B cell (primary cell): Measurements from ENCODE around the gene AIF1. TPM values are rescaled to one million over a fixed set of nuclear protein-coding genes. Genes with fewer than 3 reads are reported as not detected.

ENCODE experiments used
- ATAC-seq: fragments of 200-7000 bp; cut with Tn5 transposase; one replicate; pipeline ENCODE4 v1.10.0; 2021; ENCODE audit warnings: low read depth, mild to moderate bottlenecking, moderate number of reproducible peaks, moderate library complexity
- CTCF ChIA-PET: fragments of 350-600 bp; sonication (Branson Sonifier 250); formaldehyde crosslinking; loops from one replicate; lab custom pipeline; 2021; ENCODE audit warnings: antibody characterized with exemption, inconsistent platforms; lab: Charles Lee
- POLR2A ChIA-PET: fragments of 350-600 bp; sonication (Branson Sonifier 250); formaldehyde crosslinking; loops from one replicate; lab custom pipeline; 2021; ENCODE audit warnings: antibody characterized with exemption; lab: Charles Lee
- DNase-seq: peaks from one replicate; pipeline ENCODE4 v3.0.0; 2013
- H2AFZ ChIP-seq: 2 replicates; pipeline ENCODE4 v1.6.1; 2012; ENCODE audit warnings: mild to moderate bottlenecking, low read depth, low read length; ENCODE audit not compliant: insufficient read depth, poor library complexity, severe bottlenecking
- H3K27ac ChIP-seq, 2 donors: 1 replicate in 1 of 2; 2 replicates in 1 of 2; pipeline ENCODE4 v1.5.1; 2012 to 2013; ENCODE audit warnings: low read length in 2 of 2, mild to moderate bottlenecking in 2 of 2, moderate library complexity in 1 of 2
- H3K27me3 ChIP-seq, 4 experiments: fragments of 200-600 bp in 1 of 4; sonication (generic) in 1 of 4; replicated peaks in 1 of 4; 1 replicate in 2 of 4; 2 replicates in 2 of 4; pipeline versions ENCODE4 v1.6.1 to v1.7.0; 2013 to 2016; ENCODE audit warnings: low read length in 3 of 4, mild to moderate bottlenecking in 2 of 4, mixed read lengths in 1 of 4, moderate library complexity in 1 of 4; ENCODE audit not compliant: insufficient read depth in 4 of 4, control insufficient read depth in 3 of 4; ENCODE audit errors: control extremely low read depth in 1 of 4
- H3K36me3 ChIP-seq, 2 experiments: replicated peaks in 1 of 2; 1 replicate in 1 of 2; 2 replicates in 1 of 2; pipeline versions ENCODE4 v1.6.1 to v1.7.1; 2013; ENCODE audit warnings: low read length in 1 of 2; ENCODE audit not compliant: insufficient read depth in 2 of 2, control insufficient read depth in 1 of 2; ENCODE audit errors: control extremely low read depth in 1 of 2, extremely low read depth in 1 of 2
- H3K4me1 ChIP-seq, 2 donors: fragments of 200-600 bp in 1 of 2; sonication (generic) in 1 of 2; 1 replicate in 1 of 2; 2 replicates in 1 of 2; pipeline versions ENCODE4 v1.5.1 to v1.6.1; 2013 to 2017; ENCODE audit warnings: low read length in 2 of 2; ENCODE audit not compliant: control insufficient read depth in 2 of 2, insufficient read depth in 2 of 2
- H3K4me2 ChIP-seq: replicated peaks from 2 replicates; pipeline ENCODE3; 2012; ENCODE audit warnings: mild to moderate bottlenecking, low read depth, low read length; ENCODE audit not compliant: poor library complexity, severe bottlenecking
- H3K4me3 ChIP-seq, 5 experiments: fragments of 200-600 bp in 1 of 5; sonication (generic) in 1 of 5; 1 replicate in 3 of 5; 2 replicates in 2 of 5; pipeline versions ENCODE4 v1.5.1 to v1.7.0; 2011 to 2016; ENCODE audit warnings: low read length in 4 of 5, mild to moderate bottlenecking in 4 of 5, low read depth in 2 of 5, control low read depth in 1 of 5, moderate library complexity in 1 of 5; ENCODE audit not compliant: insufficient read depth in 1 of 5; ENCODE audit errors: control extremely low read depth in 1 of 5, extremely low read depth in 1 of 5
- H3K79me2 ChIP-seq: fragments of 200-600 bp; sonication (generic); one replicate; pipeline ENCODE4 v1.6.0; 2016; ENCODE audit warnings: low read length; ENCODE audit not compliant: control insufficient read depth, insufficient read depth
- H3K9ac ChIP-seq: fragments of 200-600 bp; sonication (generic); 2 replicates; pipeline ENCODE4 v1.6.1; 2017; ENCODE audit warnings: mild to moderate bottlenecking, low read length, moderate library complexity
- H3K9me3 ChIP-seq, 3 donors: one replicate each; pipeline versions ENCODE4 v1.6.1 to v1.7.1; 2013; ENCODE audit warnings: low read length in 2 of 3; ENCODE audit not compliant: control insufficient read depth in 2 of 3, insufficient read depth in 1 of 3; ENCODE audit errors: control extremely low read depth in 1 of 3
- H4K20me1 ChIP-seq: 2 replicates; pipeline ENCODE4 v1.6.0; 2012; ENCODE audit warnings: mild to moderate bottlenecking, low read length; ENCODE audit not compliant: insufficient read depth, control insufficient read depth, poor library complexity, severe bottlenecking
- H3K27ac Mint-ChIP-seq: one replicate; pipeline ENCODE4 v1.8.0; 2021; ENCODE audit warnings: mixed read lengths
- H3K27me3 Mint-ChIP-seq: one replicate; pipeline ENCODE4 v1.8.0; 2021; ENCODE audit warnings: mixed read lengths
- H3K4me1 Mint-ChIP-seq: one replicate; pipeline ENCODE4 v1.8.0; 2021; ENCODE audit warnings: mixed read lengths
- H3K4me3 Mint-ChIP-seq: one replicate; pipeline ENCODE4 v1.8.0; 2021; ENCODE audit warnings: mixed read lengths
- H3K9me3 Mint-ChIP-seq: one replicate; pipeline ENCODE4 v1.8.0; 2022; ENCODE audit warnings: mixed read lengths; ENCODE audit not compliant: insufficient read depth
- EZH2 ChIP-seq: IDR thresholded peaks from 2 replicates; pipeline ENCODE4 v1.6.1; 2012; ENCODE audit warnings: borderline replicate concordance, low read depth, mild to moderate bottlenecking, moderate library complexity, low read length; ENCODE audit not compliant: insufficient read depth, poor library complexity, severe bottlenecking
- WGBS: methylation state at CpG from one replicate; pipeline ENCODE4 v1.1.5; 2013; ENCODE audit warnings: missing lambda C conversion rate; ENCODE audit not compliant: insufficient coverage; 5-methylcytosine and 5-hydroxymethylcytosine counted together
- intact Hi-C: fragments of 100-400 bp; cut with micrococcal nuclease; formaldehyde crosslinking; loops from one replicate; pipeline ENCODE4 v1.10.0; 2022
- polyA plus RNA-seq: library from polyadenylated mRNA; depleted of rRNA; stranded (reverse); fragments of >200 nt; gene quantifications from 2 replicates; pipeline ENCODE4 v1.2.3, GENCODE V29; 2012
- total RNA-seq, 2 donors: library from RNA; stranded (reverse); fragments of 120-200 nt in 1 of 2; gene quantifications; 1 replicate in 1 of 2; 2 replicates in 1 of 2; pipeline versions ENCODE4 v1.2.3 to v1.2.4, GENCODE V29; 2013 to 2022
- TF ChIP-seq, protein P1 (sequence below): fragments of 200-600 bp; IDR thresholded peaks from one replicate; pipeline ENCODE4 v1.8.0; 2022; ENCODE audit warnings: antibody characterized with exemption, mild to moderate bottlenecking

AIF1 gene
- total and polyA plus RNA-seq, 2 donors (not counting 1 experiment from before 2014, with no cell fraction given), result 1.3 to 7.5 TPM

DNA sequence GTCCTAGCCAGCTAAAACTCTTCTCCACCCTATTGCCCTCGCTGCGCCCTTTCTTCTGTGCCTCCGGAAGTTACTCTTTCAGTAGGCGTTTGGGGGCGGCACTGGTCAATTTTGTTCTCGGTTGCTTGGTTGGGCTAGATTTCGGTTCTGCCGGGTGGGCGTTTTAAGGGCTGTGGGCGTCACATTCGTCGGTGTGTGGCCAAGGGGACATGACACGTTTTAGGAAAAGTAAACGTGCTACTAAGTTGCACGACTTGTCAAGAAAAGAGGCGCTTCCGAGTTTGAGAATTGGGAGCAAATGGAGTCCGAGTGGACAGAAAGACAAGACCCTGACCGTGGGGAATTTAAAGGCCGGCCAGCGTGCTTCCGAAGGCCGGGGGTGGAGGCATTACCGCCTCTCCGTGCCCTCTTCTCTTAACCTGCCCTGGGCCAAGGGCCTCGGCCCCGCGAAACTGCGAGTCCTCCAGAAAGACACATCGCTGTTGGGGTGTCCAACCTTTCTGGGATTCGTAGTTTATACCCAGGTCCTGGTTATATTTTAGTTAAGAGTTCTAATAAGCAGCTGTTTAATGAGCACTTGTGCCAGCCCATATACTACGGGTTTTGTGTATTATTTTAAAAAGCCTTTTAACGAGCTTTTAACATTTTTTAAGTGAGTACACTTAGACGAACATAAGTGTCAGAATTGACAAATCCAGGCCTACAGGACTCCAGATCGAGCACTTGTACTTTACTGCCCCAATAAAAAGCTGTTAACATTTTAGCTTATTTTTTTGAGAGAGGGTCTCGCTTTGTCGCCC is 38.1 kb downstream of the AIF1 start:
- H3K9me3 Mint-ChIP-seq, result no peaks in the 10 kb centered on the region
- Histone ChIP-seq H3K36me3 (peaks cover 2 to 32% of the 10 kb centered on the region in 2 experiments), H3K27ac (peak overlapping the region; percentile 97 to 98), H3K4me1 (peaks cover 22 to 29% of the 10 kb centered on the region in 2 donors), H3K79me2 (peaks cover 88% of the 10 kb centered on the region), H4K20me1 (peaks cover 20% of the 10 kb centered on the region), H3K9me3 (no peaks in the 10 kb centered on the region), H3K4me2 (peak overlapping the region; percentile 87), H3K9ac (peak overlapping the region; percentile 98), H3K4me3 (peak overlapping the region; percentile 66 to 96 (median 86)), H2AFZ (peak overlapping the region; percentile 76), H3K27me3 (no peaks in the 10 kb centered on the region)
- H3K27ac Mint-ChIP-seq, result peak overlapping the region; percentile 100
- ATAC-seq, result peak; percentile 69
- TF ChIP-seq, protein P1, sequence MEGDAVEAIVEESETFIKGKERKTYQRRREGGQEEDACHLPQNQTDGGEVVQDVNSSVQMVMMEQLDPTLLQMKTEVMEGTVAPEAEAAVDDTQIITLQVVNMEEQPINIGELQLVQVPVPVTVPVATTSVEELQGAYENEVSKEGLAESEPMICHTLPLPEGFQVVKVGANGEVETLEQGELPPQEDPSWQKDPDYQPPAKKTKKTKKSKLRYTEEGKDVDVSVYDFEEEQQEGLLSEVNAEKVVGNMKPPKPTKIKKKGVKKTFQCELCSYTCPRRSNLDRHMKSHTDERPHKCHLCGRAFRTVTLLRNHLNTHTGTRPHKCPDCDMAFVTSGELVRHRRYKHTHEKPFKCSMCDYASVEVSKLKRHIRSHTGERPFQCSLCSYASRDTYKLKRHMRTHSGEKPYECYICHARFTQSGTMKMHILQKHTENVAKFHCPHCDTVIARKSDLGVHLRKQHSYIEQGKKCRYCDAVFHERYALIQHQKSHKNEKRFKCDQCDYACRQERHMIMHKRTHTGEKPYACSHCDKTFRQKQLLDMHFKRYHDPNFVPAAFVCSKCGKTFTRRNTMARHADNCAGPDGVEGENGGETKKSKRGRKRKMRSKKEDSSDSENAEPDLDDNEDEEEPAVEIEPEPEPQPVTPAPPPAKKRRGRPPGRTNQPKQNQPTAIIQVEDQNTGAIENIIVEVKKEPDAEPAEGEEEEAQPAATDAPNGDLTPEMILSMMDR, result no peak
- TF ChIP-seq EZH2, result no peak
- DNase-seq, result no peak
- ChIA-PET CTCF (interaction anchor here (0.7 to 2.2 kb wide), 12 partner anchors 10 to 180 kb away, joined by 3 to 9 read pairs (median 5); partner anchors contain the start of genes CSNK2B, GPANK1, LSM2 and VARS1), POLR2A (interaction anchor here (0.5 to 3.0 kb wide), 26 partner anchors 10 to 1930 kb away, joined by 3 to 57 read pairs (median 4); partner anchors contain the start of genes ABHD16A, C6orf47, CLIC1 and CSNK2B)
- peaks cover 48% of the 10 kb centered on the region for H3K4me1 Mint-ChIP-seq
- H3K4me3 Mint-ChIP-seq, result peak overlapping the region; percentile 98
- intact Hi-C loops, result loop anchor here (1.0 to 10.0 kb wide), 9 partner anchors 7 to 1438 kb away; partner anchors contain the start of genes C6orf47, EHMT2, NEU1 and PRRC2A
- under 1% methylated on average over 21 of the region's 37 CpGs for WGBS
- no peaks in the 10 kb centered on the region for H3K27me3 Mint-ChIP-seq
